HL-60 (cell line): ENCODE data around the gene RPL26.

Experiments used
- GABPA ChIP-seq: IDR thresholded peaks from 2 replicates; pipeline ENCODE4 v1.6.1; 2012; ENCODE audit warnings: low read depth
- POLR2AphosphoS5 ChIP-seq: IDR thresholded peaks from 2 replicates; pipeline ENCODE4 v1.6.1; 2012; ENCODE audit warnings: low read depth
- REST ChIP-seq: IDR thresholded peaks from 2 replicates; pipeline ENCODE4 v1.6.1; 2012; ENCODE audit warnings: low read depth; ENCODE audit not compliant: insufficient replicate concordance
- TF ChIP-seq, protein P1 (sequence below): IDR thresholded peaks from one replicate; pipeline ENCODE4 v1.5.1; 2011; ENCODE audit warnings: low read length, control low read depth, inconsistent platforms; ENCODE audit not compliant: insufficient read depth

GRCh38 chr17:8413328-8413727 lies 30.3 kb upstream of the RPL26 start:
- TF ChIP-seq, protein P1, sequence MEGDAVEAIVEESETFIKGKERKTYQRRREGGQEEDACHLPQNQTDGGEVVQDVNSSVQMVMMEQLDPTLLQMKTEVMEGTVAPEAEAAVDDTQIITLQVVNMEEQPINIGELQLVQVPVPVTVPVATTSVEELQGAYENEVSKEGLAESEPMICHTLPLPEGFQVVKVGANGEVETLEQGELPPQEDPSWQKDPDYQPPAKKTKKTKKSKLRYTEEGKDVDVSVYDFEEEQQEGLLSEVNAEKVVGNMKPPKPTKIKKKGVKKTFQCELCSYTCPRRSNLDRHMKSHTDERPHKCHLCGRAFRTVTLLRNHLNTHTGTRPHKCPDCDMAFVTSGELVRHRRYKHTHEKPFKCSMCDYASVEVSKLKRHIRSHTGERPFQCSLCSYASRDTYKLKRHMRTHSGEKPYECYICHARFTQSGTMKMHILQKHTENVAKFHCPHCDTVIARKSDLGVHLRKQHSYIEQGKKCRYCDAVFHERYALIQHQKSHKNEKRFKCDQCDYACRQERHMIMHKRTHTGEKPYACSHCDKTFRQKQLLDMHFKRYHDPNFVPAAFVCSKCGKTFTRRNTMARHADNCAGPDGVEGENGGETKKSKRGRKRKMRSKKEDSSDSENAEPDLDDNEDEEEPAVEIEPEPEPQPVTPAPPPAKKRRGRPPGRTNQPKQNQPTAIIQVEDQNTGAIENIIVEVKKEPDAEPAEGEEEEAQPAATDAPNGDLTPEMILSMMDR = no peak
- no peak for TF ChIP-seq GABPA
- TF ChIP-seq REST = no peak
- TF ChIP-seq POLR2AphosphoS5 = no peak
